ENCODE data around the gene EML4. TPM values are rescaled to one million over a fixed set of nuclear protein-coding genes. Genes with fewer than 3 reads are reported as not detected.

The EML4 gene
- total RNA-seq, 1 donor: 88.1 TPM

GRCh38 chr2:42183775-42184174 lies 14.6 kb downstream of the EML4 start:
- no peak overlapping the region for H3K4me3 ChIP-seq (ENCODE audit: low read depth, low read length)
- TF ChIP-seq CTCF (IDR thresholded peaks at IDR 0.05; ENCODE audit: insufficient read depth, low read depth, low read length): no peak
- DNase-seq (ENCODE audit: low read depth): no peak

- no peak for TF ChIP-seq CTCF (IDR thresholded peaks at IDR 0.05; ENCODE audit: insufficient read depth, low read depth, low read length)
- H3K4me3 ChIP-seq (ENCODE audit: low read depth, low read length): no peak overlapping the region
- no peak for DNase-seq (ENCODE audit: low read depth)
Measured at GRCh38 chr2:42184346-42184745, 15.2 kb downstream of the EML4 start.

GRCh38 chr2:42185220-42185921 lies 16.2 kb downstream of the EML4 start:
- DNase-seq (ENCODE audit: low read depth): no peak

GRCh38 chr2:42186366-42186765 lies 17.2 kb downstream of the EML4 start:
- no peak overlapping the region for H3K4me3 ChIP-seq (ENCODE audit: low read depth, low read length)
- DNase-seq (ENCODE audit: low read depth): no peak
- TF ChIP-seq CTCF (IDR thresholded peaks at IDR 0.05; ENCODE audit: insufficient read depth, low read depth, low read length): no peak

More at GRCh38 chr2:42185220-42185921, 16.2 kb downstream of the EML4 start:
- TF ChIP-seq CTCF (IDR thresholded peaks at IDR 0.05; ENCODE audit: insufficient read depth, low read depth, low read length): peak; percentile 3
- H3K4me3 ChIP-seq (ENCODE audit: low read depth, low read length): no peak overlapping the region

- no peak for TF ChIP-seq CTCF (IDR thresholded peaks at IDR 0.05; ENCODE audit: insufficient read depth, low read depth, low read length)
- DNase-seq (ENCODE audit: low read depth): no peak
- H3K4me3 ChIP-seq (ENCODE audit: low read depth, low read length): no peak overlapping the region
Measured at GRCh38 chr2:42186945-42187632, 17.9 kb downstream of the EML4 start.

GRCh38 chr2:42187886-42188285 lies 18.7 kb downstream of the EML4 start:
- TF ChIP-seq CTCF (IDR thresholded peaks at IDR 0.05; ENCODE audit: insufficient read depth, low read depth, low read length): no peak
- no peak for DNase-seq (ENCODE audit: low read depth)
- no peak overlapping the region for H3K4me3 ChIP-seq (ENCODE audit: low read depth, low read length)
